ENCODE measurements around the gene ITK.

- TF ChIP-seq CTCF (conservative IDR thresholded peaks at IDR 0.05; ENCODE audit: low read length) (no peak), EZH2phosphoT487 (IDR thresholded peaks at IDR 0.05; ENCODE audit: borderline replicate concordance) (no peak)
Measured at GRCh38 chr5:157215514-157216167, 35.0 kb downstream of the ITK start.

All from Loucy (cell line).